RWPE1 (cell line): ENCODE measurements around the gene CLGN.
A peak's percentile ranks its signal among the peaks of the same experiment; 100 is the strongest.

ENCODE experiments used
- CTCF ChIA-PET: fragments of 350-600 bp; sonication (Branson Sonifier 250); formaldehyde crosslinking; extraction: SDS; loops from one replicate; lab custom pipeline; 2021; lab: Yijun Ruan, JAX
- POLR2A ChIA-PET: fragments of 400-600 bp; formaldehyde crosslinking; extraction: SDS; loops from one replicate; lab custom pipeline; 2020; ENCODE audit warnings: antibody characterized with exemption; ENCODE audit not compliant: low non-redundant PET; lab: Yijun Ruan, JAX
- DNase-seq: peaks from one replicate; pipeline ENCODE4 v3.0.0; 2012; ENCODE audit warnings: low spot score
- H3K27ac ChIP-seq: fragments of 450-650 bp; 2 replicates; pipeline ENCODE4 v1.5.1; 2017
- CTCF ChIP-seq: fragments of 450-650 bp; conservative IDR thresholded peaks from 2 replicates; pipeline ENCODE4 v1.5.1; 2017; ENCODE audit warnings: low read depth, mild to moderate bottlenecking

Gene CLGN

GRCh38 chr4:140344101-140344500 is 83.3 kb downstream of the CLGN start:
- TF ChIP-seq CTCF = no peak
- ChIA-PET CTCF (interaction anchor here (0.8 to 1.3 kb wide), 2 partner anchors 14 to 791 kb away, joined by 3 to 5 read pairs; no protein-coding TSS in a partner anchor), POLR2A (no interaction called here)
- no peak for DNase-seq
- no peak overlapping the region for H3K27ac ChIP-seq

GRCh38 chr4:140343303-140343702 is 84.1 kb downstream of the CLGN start:
- no peak overlapping the region for H3K27ac ChIP-seq
- TF ChIP-seq CTCF = no peak
- POLR2A ChIA-PET = no interaction called here
- peak; percentile 14 for DNase-seq
- CTCF ChIA-PET = interaction anchor here (0.8 to 1.3 kb wide), 2 partner anchors 13 to 791 kb away, joined by 3 to 5 read pairs; no protein-coding TSS in a partner anchor

- TF ChIP-seq CTCF = no peak
- no peak for DNase-seq
- CTCF ChIA-PET = no interaction called here
- POLR2A ChIA-PET = no interaction called here
- H3K27ac ChIP-seq = no peak overlapping the region
Measured at GRCh38 chr4:140342620-140343019, 84.8 kb downstream of the CLGN start.
